Astrocyte of the cerebellum (primary cell): ENCODE measurements around the gene OR10H3.

Experiments used
- DNase-seq: peaks from one replicate; pipeline ENCODE4 v3.0.0-alpha.2; 2011; ENCODE audit warnings: low read depth
- H3K4me3 ChIP-seq: 2 replicates; pipeline ENCODE4 v1.5.1; 2011; ENCODE audit warnings: mild to moderate bottlenecking, low read depth, low read length, moderate library complexity
- in situ Hi-C: cut with HindIII; loops from 2 replicates; pipeline ENCODE4 v1.10.0; 2017; ENCODE audit warnings: low sequenced_read_pairs
- TF ChIP-seq, protein P1 (sequence below): IDR thresholded peaks from 2 replicates; pipeline ENCODE4 v1.5.1; 2012; ENCODE audit warnings: low read length, low read depth, moderate library complexity, mild to moderate bottlenecking; ENCODE audit errors: missing control alignments

OR10H3 gene

DNA sequence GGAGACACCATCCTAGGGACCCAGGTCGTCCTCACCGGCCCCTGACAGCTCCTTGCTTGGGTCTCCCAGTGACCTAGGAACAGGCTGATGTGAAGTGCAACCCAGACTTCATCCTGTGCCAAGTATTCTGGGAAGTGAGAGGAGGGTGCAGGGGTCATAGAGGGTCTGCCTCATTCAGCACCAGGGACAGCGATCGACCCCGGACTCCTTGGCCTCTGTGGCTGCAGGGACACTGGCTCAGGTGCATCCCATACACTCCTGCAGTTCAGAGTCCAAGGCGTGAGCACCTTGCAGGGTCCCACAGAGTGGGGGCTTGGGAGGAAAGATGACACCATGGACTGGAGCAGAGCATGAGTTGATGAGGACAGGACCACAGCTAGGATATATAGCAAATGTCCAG is 20.0 kb upstream of the OR10H3 start:
- no peak overlapping the region for H3K4me3 ChIP-seq
- in situ Hi-C loops = no loop called here
- no peak for DNase-seq
- TF ChIP-seq, protein P1, sequence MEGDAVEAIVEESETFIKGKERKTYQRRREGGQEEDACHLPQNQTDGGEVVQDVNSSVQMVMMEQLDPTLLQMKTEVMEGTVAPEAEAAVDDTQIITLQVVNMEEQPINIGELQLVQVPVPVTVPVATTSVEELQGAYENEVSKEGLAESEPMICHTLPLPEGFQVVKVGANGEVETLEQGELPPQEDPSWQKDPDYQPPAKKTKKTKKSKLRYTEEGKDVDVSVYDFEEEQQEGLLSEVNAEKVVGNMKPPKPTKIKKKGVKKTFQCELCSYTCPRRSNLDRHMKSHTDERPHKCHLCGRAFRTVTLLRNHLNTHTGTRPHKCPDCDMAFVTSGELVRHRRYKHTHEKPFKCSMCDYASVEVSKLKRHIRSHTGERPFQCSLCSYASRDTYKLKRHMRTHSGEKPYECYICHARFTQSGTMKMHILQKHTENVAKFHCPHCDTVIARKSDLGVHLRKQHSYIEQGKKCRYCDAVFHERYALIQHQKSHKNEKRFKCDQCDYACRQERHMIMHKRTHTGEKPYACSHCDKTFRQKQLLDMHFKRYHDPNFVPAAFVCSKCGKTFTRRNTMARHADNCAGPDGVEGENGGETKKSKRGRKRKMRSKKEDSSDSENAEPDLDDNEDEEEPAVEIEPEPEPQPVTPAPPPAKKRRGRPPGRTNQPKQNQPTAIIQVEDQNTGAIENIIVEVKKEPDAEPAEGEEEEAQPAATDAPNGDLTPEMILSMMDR = no peak

DNA sequence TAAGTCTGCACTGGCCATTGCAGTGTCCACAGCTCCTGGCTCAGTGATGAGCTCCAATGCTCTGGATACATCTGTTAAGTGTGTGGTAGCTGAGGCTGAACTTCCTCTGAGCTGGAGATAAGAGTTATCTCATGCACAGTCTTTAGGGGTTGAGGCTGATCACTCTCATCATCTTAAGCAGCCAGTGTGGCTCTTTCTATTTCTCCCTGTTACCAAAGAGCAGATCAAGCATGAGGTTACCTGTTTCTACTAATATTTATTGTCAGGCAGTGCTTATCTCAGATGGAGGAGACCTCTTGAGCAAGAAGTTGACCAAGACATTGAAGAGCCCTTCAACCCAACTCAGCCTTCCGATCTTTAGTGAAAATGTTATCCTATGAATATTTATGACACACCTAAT is 16.5 kb upstream of the OR10H3 start:
- no peak overlapping the region for H3K4me3 ChIP-seq
- TF ChIP-seq, protein P1 = no peak
- no peak for DNase-seq
- in situ Hi-C loops = no loop called here

DNA sequence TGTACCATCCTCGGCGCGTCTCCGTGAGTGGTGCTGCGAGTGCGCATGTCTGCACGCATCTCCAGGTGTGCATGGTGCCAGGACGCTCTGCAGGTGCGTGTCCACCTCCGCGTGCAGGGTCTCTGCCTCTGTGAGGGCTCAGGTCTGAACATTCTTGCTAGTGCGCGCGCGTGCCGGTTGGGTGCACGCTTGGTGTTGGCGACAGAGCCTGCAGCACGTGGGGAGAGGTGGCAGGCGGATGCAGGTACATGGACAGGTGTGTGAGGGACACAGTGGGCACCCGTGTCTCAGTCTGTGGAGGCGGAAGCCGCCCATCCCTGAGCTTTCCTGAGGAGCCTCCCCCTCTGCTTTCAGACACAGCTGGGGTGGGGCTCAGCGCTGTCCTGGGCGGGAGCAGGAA is 14.8 kb upstream of the OR10H3 start:
- no peak overlapping the region for H3K4me3 ChIP-seq
- TF ChIP-seq, protein P1 = no peak
- no peak for DNase-seq
- in situ Hi-C loops = no loop called here

DNA sequence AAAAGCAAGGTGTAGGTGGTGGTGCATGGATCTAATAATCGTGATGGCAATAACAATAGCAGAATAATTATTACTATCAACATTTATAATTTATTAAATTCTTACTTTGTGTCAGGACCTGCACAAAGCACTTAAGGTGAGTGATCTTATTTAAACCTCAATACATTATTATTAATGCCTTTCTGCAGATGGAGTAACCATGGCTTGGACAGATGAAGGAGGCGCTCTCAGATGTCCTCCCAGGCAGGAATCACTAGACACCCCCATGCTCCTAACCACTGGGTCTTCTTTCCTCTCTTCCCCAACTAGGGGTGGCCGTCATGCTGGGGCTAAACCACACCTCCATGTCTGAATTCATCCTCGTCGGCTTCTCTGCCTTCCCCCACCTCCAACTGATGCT is 10.1 kb upstream of the OR10H3 start, which contains the start of gene OR10H2:
OR10H2 (plus strand) TSS at position 301 of the 400 bp plus-strand sequence; CDS start at position 321, 20 bp downstream.
- no peak within 1 kb of the TSS for H3K4me3 ChIP-seq
- in situ Hi-C loops = no loop called here
- DNase-seq = no peak
- TF ChIP-seq, protein P1 = no peak

DNA sequence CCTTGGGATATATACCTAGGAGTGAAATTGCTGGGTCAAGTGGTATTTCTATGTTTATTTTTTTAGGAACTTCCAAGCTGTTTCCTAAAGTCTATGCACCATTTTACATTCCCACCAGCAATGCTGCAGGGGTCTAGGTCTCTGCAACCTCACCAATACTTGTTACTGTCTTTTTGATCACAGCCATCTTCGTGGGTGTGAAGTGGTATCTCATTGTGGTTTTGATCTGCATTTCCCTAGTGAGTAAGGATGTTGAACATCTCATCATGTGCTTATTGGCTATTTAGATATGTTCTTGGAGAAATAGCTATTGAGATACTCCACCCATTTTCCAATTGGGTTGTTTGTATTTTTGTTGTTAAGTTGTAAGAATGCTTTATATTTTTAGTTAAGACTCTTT is 7.2 kb upstream of the OR10H3 start:
- in situ Hi-C loops = no loop called here
- H3K4me3 ChIP-seq = no peak overlapping the region
- TF ChIP-seq, protein P1 = no peak
- no peak for DNase-seq

DNA sequence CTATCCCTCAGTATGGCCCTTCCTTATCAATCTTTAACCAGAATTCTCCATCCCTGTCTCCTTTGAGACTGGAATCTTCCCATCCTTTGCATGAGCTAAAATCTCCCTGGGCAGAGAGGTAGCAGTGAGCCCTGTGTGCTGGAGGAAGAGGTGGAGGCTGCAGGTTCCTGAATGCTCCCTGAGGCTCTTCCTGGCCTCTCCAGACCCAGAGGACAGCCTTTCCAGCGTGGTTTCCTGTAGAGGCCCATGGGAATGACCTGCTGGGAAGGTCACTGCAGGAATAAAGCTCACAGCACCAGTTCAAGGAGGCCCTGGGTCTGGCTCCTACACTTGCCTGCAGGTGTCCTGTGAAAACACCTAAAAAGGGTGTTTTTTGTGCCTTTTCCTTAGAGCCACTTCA is 5.4 kb upstream of the OR10H3 start:
- in situ Hi-C loops = no loop called here
- TF ChIP-seq, protein P1 = no peak
- DNase-seq = no peak
- no peak overlapping the region for H3K4me3 ChIP-seq

DNA sequence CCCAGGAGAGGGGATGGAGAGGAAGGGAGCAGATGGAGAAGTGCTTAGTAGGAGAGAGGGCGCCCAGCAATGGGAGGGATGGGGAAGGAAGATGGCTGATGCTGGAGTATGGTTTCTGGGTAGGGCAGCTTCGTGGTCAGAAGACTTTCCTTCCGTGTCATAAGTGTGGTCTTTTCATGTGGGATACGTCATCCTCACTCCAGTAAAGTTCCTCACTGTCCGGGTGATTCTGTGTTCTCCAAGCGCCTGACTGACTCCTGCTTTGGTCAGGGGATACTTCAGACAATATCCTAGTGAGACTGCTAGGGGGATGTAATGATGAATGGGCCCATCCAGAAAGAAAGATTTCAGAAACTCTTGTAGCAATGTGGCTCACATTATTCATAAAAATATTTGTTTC is 3.9 kb upstream of the OR10H3 start:
- no peak for DNase-seq

More for the DNA sequence above, 3.9 kb upstream of the OR10H3 start:
- TF ChIP-seq, protein P1 = no peak
- no peak overlapping the region for H3K4me3 ChIP-seq
- in situ Hi-C loops = no loop called here
